Upper lobe of left lung (tissue), 6 donors: Measurements from ENCODE around the gene DOLPP1. TPM values are rescaled to one million over a fixed set of nuclear protein-coding genes. Genes with fewer than 3 reads are reported as not detected.
A peak's percentile ranks its signal among the peaks of the same experiment; 100 is the strongest.

Source experiments
- ATAC-seq, 2 donors: fragments of 200-7000 bp; cut with Tn5 transposase; one replicate each; pipeline ENCODE4 v1.9.1; 2022; ENCODE audit warnings: mild to moderate bottlenecking in 2 of 2, moderate library complexity in 2 of 2; ENCODE audit not compliant: low FRiP score in 2 of 2
- DNase-seq, 2 donors: peaks; one replicate each; pipeline ENCODE4 v3.0.0-alpha.2; 2019 to 2020
- H3K27ac ChIP-seq, 4 donors: fragments of 200-600 bp; sonication (generic); one replicate each; pipeline ENCODE4 v1.5.1; 2016 to 2019
- H3K27me3 ChIP-seq, 4 donors: fragments of 200-600 bp; sonication (generic); one replicate each; pipeline ENCODE4 v1.5.1; 2017 to 2019
- H3K36me3 ChIP-seq, 4 donors: fragments of 200-600 bp; sonication (generic); one replicate each; pipeline ENCODE4 v1.5.1; 2016 to 2019
- H3K4me1 ChIP-seq, 4 donors: fragments of 200-600 bp; sonication (generic); one replicate each; pipeline ENCODE4 v1.5.1; 2018 to 2019
- H3K4me3 ChIP-seq, 4 donors: fragments of 200-600 bp; sonication (generic); one replicate each; pipeline ENCODE4 v1.5.1; 2017 to 2019; ENCODE audit warnings: mild to moderate bottlenecking in 2 of 4, moderate library complexity in 1 of 4
- H3K9me3 ChIP-seq, 4 donors: fragments of 200-600 bp; sonication (generic); one replicate each; pipeline ENCODE4 v1.5.1; 2018 to 2019
- CTCF ChIP-seq, 6 experiments: fragments of 450-650 bp in 4 of 6; fragments of 200-600 bp in 2 of 6; sonication (generic) in 2 of 6; IDR thresholded peaks; one replicate each; pipeline ENCODE4 v1.5.1; 2016 to 2019; ENCODE audit warnings: antibody characterized with exemption in 6 of 6
- EP300 ChIP-seq, 4 donors: sonication (generic); formaldehyde crosslinking; IDR thresholded peaks; one replicate each; pipeline ENCODE4 v1.5.1; 2017; ENCODE audit warnings: antibody characterized with exemption in 4 of 4, control low read depth in 2 of 4
- POLR2A ChIP-seq, 4 donors: fragments of 450-650 bp; IDR thresholded peaks; one replicate each; pipeline ENCODE4 v1.5.1; 2016 to 2017; ENCODE audit warnings: antibody characterized with exemption in 4 of 4, mild to moderate bottlenecking in 2 of 4
- POLR2AphosphoS5 ChIP-seq, 2 donors: sonication (generic); formaldehyde crosslinking; IDR thresholded peaks; one replicate each; pipeline ENCODE4 v1.5.1; 2017; ENCODE audit warnings: antibody characterized with exemption in 2 of 2
- WGBS, 2 donors: methylation state at CpG; one replicate each; pipeline ENCODE4 v1.1.5; 2017 to 2018; 5-methylcytosine and 5-hydroxymethylcytosine counted together
- total RNA-seq, 6 donors: library from RNA; depleted of rRNA in 4 of 6; stranded (reverse); fragments of >200 nt in 4 of 6; gene quantifications; one replicate each; pipeline versions ENCODE4 v1.1.0 to v1.2.1, GENCODE V29; 2016 to 2021
- donor health status: DM: no; HTN: no; CAD: no; lungs with moderate emphysema.
- donor health status: DM: no; HTN: yes; CAD: no; lungs with severe emphysema.

DOLPP1 gene
- total RNA-seq, 6 donors from 2014 or later: 3.9 to 14.8 (median 8.2) TPM

- TF ChIP-seq EP300 (IDR thresholded peaks at IDR 0.05): no peak
- TF ChIP-seq POLR2A (IDR thresholded peaks at IDR 0.05): no peak
- no peak for TF ChIP-seq CTCF (IDR thresholded peaks at IDR 0.05)
- no peak for TF ChIP-seq POLR2AphosphoS5 (IDR thresholded peaks at IDR 0.05)
- Histone ChIP-seq H3K27me3 (no peaks in the 10 kb centered on the region), H3K27ac (no peak overlapping the region), H3K36me3 (peaks cover 0 to 19% (median 12%) of the 10 kb centered on the region in 4 donors), H3K9me3 (no peaks in the 10 kb centered on the region), H3K4me3 (no peak overlapping the region), H3K4me1 (peaks cover 20 to 30% (median 23%) of the 10 kb centered on the region in 4 donors)
- DNase-seq: peak in 1 of 2 donors; percentile 33
- WGBS, 2 donors: 89 to 93% methylated on average over 9 to 12 of the region's 13 CpGs
- no peak for ATAC-seq
These were observed 27.3 kb downstream of the DOLPP1 start for GRCh38 chr9:129108083-129108804.

GRCh38 chr9:129108805-129109536 is 28.1 kb downstream of the DOLPP1 start:
- H3K27ac ChIP-seq: no peak overlapping the region

GRCh38 chr9:129109537-129109903 is 28.6 kb downstream of the DOLPP1 start:
- TF ChIP-seq POLR2AphosphoS5 (IDR thresholded peaks at IDR 0.05): no peak
- peak in 1 of 6 experiments; percentile 6 for TF ChIP-seq CTCF (IDR thresholded peaks at IDR 0.05)
- Histone ChIP-seq H3K9me3 (no peaks in the 10 kb centered on the region), H3K36me3 (peaks cover 0 to 19% (median 12%) of the 10 kb centered on the region in 4 donors), H3K27ac (peak overlapping the region in 3 of 4 donors; percentile 93 to 95 (median 94)), H3K27me3 (no peaks in the 10 kb centered on the region), H3K4me3 (peak overlapping the region; percentile 65 to 97 (median 96)), H3K4me1 (peaks cover 20 to 39% (median 26%) of the 10 kb centered on the region in 4 donors)
- peak in 1 of 2 donors; percentile 23 for ATAC-seq
- 74 to 81% methylated on average over 7 of the region's 7 CpGs for WGBS, 2 donors
- no peak for DNase-seq

More at GRCh38 chr9:129108805-129109536, 28.1 kb downstream of the DOLPP1 start:
- Histone ChIP-seq H3K9me3 (no peaks in the 10 kb centered on the region), H3K4me1 (peaks cover 20 to 35% (median 24%) of the 10 kb centered on the region in 4 donors), H3K36me3 (peaks cover 0 to 19% (median 12%) of the 10 kb centered on the region in 4 donors), H3K4me3 (no peak overlapping the region), H3K27me3 (no peaks in the 10 kb centered on the region)
- ATAC-seq: no peak
- WGBS, 2 donors: 80 to 85% methylated on average over 10 of the region's 10 CpGs
- TF ChIP-seq CTCF (IDR thresholded peaks at IDR 0.05) (no peak), EP300 (IDR thresholded peaks at IDR 0.05) (no peak), POLR2AphosphoS5 (IDR thresholded peaks at IDR 0.05) (no peak), POLR2A (IDR thresholded peaks at IDR 0.05) (no peak)
- DNase-seq: no peak

GRCh38 chr9:129109952-129110739 is 29.2 kb downstream of the DOLPP1 start:
- TF ChIP-seq EP300 (IDR thresholded peaks at IDR 0.05) (no peak), POLR2A (IDR thresholded peaks at IDR 0.05) (no peak), CTCF (IDR thresholded peaks at IDR 0.05) (peak in 3 of 6 experiments; percentile 15 to 32 (median 22))
- peak; percentile 2 to 34 for ATAC-seq
- H3K36me3 ChIP-seq: peaks cover 0 to 19% (median 12%) of the 10 kb centered on the region in 4 donors
- peak overlapping the region; percentile 65 to 97 (median 96) for H3K4me3 ChIP-seq
- no peaks in the 10 kb centered on the region for H3K27me3 ChIP-seq
- DNase-seq: peak in 1 of 2 donors; percentile 28
- H3K9me3 ChIP-seq: no peaks in the 10 kb centered on the region
- WGBS, 2 donors: 26 to 47% methylated on average over 11 to 16 of the region's 64 CpGs
- peak overlapping the region; percentile 82 to 95 (median 94) for H3K27ac ChIP-seq
- H3K4me1 ChIP-seq: peaks cover 20 to 44% (median 31%) of the 10 kb centered on the region in 4 donors
